Left renal pelvis (tissue), 4 donors: Measurements from ENCODE around the gene OTC. TPM values are rescaled to one million over a fixed set of nuclear protein-coding genes. Genes with fewer than 3 reads are reported as not detected.
A peak's percentile ranks its signal among the peaks of the same experiment; 100 is the strongest.

ENCODE experiments used
- DNase-seq, 4 donors: peaks; one replicate each; pipeline ENCODE4 v3.0.0-alpha.2; 2013; ENCODE audit warnings: low read depth in 4 of 4, low spot score in 3 of 4
- polyA plus RNA-seq, 4 donors: library from polyadenylated mRNA; unstranded; fragments of 120-200 nt; gene quantifications; one replicate each; pipeline ENCODE4 v1.2.1, GENCODE V29; 2013; ENCODE audit not compliant: insufficient read length in 4 of 4

Gene OTC
- polyA plus RNA-seq, result under 1 TPM in 3 of 4 donors, not detected in 1; 0.10 to 0.50 (median 0.24) TPM

DNA sequence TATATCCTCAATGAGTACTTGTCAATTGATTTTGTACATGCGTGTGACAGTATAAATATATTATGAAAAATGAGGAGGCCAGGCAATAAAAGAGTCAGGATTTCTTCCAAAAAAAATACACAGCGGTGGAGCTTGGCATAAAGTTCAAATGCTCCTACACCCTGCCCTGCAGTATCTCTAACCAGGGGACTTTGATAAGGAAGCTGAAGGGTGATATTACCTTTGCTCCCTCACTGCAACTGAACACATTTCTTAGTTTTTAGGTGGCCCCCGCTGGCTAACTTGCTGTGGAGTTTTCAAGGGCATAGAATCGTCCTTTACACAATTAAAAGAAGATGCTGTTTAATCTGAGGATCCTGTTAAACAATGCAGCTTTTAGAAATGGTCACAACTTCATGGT is at the start of gene OTC:
Gene OTC (plus strand): TSS at position 243 of the 400 bp plus-strand sequence. CDS start 93 bp downstream, at position 336.
- no peak for DNase-seq

DNA sequence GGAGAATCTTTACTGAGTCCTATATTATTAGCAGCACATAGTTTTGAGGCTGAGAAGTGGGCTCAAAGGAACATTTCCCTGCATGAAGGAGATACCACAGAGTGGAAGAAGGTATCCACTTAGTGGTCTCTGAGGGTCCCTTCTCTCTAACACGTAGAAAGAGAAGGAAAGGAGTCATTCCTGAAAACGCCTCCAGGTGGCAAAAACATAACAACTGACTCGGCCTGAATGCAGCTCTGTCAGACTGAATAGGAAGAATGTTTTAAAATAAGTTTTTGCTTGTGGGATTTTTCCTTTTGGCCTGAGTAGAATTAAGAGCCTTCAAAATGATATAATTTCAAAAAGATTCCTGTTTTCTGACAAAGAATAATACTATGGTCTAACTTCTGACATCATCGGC is 48.4 kb upstream of the OTC start:
- DNase-seq, result no peak

- DNase-seq, result no peak
Observed at GRCh38 chrX:38305971-38306370, 46.4 kb upstream of the OTC start.

DNA sequence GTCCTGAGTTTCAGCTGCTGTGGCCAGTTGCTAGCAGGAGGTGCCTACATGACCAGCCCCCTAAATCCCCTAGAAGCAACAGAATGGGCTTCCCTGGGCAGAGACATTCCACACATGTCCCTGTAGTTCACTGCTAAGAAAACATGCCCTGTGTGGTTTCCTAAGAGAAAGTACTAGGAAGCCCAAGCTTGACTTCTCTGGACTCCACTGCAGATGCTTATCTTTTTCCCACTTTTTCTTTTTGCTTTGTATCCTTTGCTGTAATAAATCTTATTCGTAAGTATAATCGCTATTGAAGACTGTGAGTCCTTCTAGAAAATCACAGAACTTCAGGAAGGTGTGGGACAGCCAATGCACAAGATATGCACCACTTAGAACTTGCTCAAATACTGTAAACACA is 40.7 kb upstream of the OTC start:
- DNase-seq, result no peak

- no peak for DNase-seq
Observed at GRCh38 chrX:38312436-38312835, 40.0 kb upstream of the OTC start.

DNA sequence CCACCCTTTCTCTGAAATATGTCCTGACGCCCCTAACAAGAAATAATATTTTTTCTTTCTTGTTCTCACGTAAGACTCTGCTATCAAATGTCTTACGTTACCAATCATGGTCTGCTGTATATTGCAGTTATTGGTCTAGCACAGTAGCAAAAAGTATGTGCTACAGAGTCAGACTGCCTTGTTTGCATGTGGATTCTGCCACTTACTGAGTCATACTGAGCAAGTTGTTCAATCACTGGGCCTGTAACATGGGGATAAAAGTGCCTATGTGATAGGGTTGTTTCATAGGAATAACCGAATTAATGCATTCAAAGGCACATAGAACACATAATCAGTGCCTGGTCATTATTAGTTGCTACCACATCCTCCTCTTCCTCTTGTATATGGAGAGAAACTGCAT is 39.2 kb upstream of the OTC start:
- no peak for DNase-seq

- no peak for DNase-seq
Observed at GRCh38 chrX:38315186-38315585, 37.2 kb upstream of the OTC start.

DNA sequence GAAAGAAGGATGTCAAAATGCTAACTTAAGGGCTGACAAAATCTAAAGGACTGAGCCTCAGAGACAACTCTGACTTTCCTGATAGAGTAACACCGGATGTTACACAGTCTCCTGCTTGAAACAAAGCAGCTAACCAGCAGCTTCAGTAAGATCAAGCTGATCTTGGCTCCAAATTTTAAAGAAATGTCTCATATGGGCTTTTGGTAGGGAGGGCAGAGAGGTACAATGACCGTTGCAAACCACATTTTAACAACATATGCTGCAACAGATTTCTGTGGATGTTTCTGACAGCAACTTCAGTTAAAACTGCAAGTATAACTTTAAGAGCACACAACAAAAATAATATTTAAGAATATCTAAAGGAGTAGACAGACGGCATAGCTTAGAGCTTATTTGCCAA is 34.2 kb upstream of the OTC start:
- no peak for DNase-seq

DNA sequence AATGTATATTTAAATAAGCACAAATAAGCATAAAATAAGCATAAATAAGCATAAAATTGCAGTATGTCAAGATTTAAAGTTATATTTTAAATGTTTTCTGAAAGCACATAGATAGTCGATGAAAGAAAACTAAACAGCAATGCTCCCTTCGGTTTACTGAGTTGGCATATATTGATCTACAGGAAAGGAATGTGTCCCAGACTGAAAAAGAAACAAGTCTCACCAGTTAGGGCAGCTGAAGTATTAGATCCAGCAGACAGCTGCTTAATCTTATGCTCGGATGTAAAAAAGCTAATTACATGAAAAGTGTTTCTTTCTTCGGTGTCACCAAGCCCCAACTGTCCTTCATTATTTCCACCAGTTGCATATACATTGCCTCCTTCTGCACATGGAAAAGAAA is 33.8 kb upstream of the OTC start:
- no peak for DNase-seq

- no peak for DNase-seq
Observed at GRCh38 chrX:38320819-38321218, 31.6 kb upstream of the OTC start.

GRCh38 chrX:38326086-38326485 is 26.3 kb upstream of the OTC start:
- DNase-seq, result no peak

- DNase-seq, result peak; percentile 70 to 82 (median 77)
Observed at GRCh38 chrX:38327007-38327774, 25.2 kb upstream of the OTC start, which contains the start of gene RPGR. Gene RPGR (minus strand): TSS chrX:38327509. CDS start chrX:38327367, 142 bp downstream.

GRCh38 chrX:38327775-38328081 is 24.7 kb upstream of the OTC start:
- DNase-seq, result no peak

DNA sequence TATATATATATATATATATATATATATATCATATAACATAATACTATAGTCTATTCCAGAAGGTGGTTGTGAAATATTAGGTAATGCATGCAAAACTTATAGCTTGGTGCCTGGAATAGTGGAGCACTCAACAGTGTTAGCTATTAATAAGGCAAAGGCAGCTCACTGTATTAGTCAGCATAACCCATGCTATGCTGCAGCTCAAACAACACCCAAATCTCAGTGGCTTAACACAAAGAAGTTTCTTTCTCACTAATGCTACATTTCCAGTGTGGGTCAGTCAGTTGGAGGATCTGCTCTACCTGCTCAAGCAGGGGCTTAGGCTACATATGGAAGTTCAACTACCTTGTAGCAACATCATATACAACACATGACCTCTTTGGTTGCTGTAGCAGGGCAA is 19.9 kb upstream of the OTC start:
- DNase-seq, result no peak

DNA sequence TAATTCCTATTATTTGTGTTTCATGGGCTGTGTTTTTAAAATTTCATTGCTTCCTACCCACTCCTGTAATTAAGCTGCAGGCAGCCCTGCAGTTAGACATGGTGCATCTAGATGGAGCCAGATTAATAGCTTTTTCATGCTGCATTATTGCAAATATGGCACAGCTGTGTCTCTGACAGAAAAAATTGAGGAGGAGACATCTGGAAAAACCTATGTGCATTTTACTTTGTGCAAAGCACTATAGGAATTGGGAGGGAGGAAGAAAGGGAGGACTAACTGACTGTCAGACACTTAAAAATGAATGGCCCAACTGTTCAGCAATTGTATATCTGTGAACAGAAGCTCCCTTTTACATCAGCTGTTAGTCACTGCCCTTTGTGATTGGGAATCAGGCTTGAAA is 17.0 kb upstream of the OTC start:
- no peak for DNase-seq

DNA sequence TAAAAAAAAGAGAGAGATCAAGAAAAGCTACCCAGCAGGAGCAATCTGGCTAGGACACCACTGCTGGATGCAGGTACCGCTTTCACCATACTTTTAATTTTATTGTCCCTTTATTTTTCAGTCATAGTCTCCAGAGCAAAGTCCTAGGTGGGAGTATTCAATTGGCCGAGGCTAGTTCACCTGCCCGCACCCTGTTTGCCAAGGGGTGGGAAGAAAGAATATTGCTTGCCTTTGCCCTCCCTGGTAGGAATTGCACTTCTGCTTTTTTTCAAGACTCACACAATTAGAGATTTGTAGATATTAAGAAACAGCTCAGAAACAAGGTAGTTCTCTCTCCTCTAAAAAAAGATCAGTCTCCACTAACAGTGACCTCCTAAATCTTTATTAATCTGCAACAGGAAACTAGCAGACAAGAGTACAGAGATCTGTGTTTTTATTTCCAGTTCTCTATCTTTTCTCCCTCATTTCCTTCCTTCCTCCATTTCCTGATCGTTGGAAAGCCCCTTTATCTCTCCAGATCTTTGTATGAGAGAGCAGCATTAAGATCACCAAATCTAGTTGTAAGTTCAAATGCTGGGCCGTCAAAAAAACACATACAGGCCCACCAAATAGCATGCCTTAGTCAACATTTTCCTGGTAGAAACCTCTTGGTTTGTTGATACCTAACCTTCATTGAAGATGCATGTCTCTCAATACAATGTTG is 15.7 kb upstream of the OTC start:
- no peak for DNase-seq

DNA sequence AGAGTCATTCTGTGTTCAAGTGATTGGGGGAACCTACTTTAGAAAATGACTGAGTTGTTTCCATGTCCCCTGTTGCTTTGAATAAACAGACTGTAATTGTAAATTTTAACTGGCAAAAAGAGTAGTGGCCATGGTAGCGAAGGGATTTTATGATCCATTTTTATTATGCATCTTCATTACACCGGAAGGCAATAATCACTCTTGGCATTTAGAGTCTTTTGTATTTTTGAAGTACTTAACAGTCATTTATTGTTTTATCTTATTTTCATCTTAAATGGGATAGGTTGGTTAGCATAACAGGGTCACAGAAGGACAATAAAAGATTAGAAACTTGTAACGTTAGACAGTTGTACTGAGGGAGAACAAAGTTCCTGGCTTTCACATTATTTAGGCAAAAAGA is 11.0 kb upstream of the OTC start:
- no peak for DNase-seq

DNA sequence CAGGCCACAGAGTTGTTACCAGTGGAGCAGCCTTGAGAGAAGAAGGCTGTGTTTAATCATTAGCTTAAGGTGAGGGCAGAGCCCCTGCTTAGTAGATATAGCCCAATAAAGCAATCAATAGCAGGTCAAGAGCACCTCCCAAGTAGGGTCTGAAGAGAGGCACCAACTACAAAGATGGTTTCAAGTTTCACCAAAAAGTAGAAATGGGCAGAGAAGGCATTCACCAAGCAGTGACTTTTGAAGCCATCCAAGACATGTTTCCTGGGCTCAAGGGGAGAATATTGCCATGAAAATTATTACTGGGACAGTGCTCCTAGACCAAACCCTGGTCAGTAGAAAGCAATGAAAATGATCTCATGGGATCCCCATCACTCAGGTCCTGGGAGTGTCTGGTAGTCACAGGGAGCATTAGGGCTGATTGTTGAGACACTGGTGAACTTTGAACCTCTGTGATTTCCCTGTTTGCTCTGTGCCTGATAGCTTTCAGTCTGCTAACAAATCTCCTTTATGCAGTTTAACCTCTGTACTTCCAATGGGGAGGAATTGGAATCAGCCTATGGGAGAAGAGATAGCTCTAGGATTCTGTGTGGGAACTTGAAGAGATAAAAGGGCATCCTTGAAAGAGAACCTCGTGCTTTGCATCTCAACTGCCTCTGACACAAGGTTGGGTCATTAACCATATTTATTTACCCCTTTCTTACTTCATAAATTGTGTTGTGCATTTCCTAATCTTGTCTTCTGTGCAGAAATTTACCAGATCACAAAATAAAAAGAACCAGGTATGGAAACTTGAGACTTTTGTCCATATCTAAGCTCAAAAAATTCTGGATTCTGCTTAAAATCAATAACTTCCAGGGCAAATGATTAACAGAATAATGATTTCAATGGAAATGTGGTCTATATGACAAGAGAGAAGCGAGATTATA is 9.3 kb upstream of the OTC start:
- no peak for DNase-seq

- DNase-seq, result no peak
Observed at GRCh38 chrX:38346150-38346549, 6.3 kb upstream of the OTC start.

GRCh38 chrX:38347136-38347535 is 5.3 kb upstream of the OTC start:
- DNase-seq, result no peak

DNA sequence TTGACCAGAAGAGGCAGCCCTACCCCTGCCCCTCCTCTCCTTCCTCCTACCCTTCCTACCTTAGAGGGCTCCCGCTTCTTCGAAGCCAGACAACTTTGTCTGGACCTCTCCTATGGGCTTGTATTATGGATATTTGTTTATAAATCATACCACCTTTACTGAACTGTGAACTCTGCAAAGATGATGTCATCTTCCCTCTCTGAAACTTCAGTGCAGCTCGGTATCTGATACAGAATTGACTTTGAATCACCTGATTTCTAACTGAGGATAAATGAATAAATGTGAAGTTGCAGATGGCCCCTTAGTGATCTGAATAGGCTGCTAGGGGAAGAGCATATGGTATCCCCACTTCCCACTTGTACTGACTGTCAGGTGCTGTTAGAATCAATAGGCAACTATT is 1.1 kb upstream of the OTC start:
- no peak for DNase-seq
